ENCODE data around the gene CDAN1. TPM values are rescaled to one million over a fixed set of nuclear protein-coding genes. Genes with fewer than 3 reads are reported as not detected.
"Not testable (repeated sequence)": the region's sequence is repeated elsewhere in the genome, so short reads cannot be mapped to it uniquely, and the experiment has no call there.

CDAN1 gene
- total RNA-seq, 1 donor from 2014 or later: 29.7 TPM

- H3K9me3 Mint-ChIP-seq: no peaks in the 10 kb centered on the region
- H3K36me3 Mint-ChIP-seq (ENCODE audit: low read depth): peaks cover 9% of the 10 kb centered on the region
- peaks cover 9% of the 10 kb centered on the region for H3K4me1 Mint-ChIP-seq
- DNase-seq: no peak
- no peaks in the 10 kb centered on the region for H3K27me3 Mint-ChIP-seq
- no peak overlapping the region for H3K27ac Mint-ChIP-seq
- no peak overlapping the region for H3K4me3 Mint-ChIP-seq
- intact Hi-C loops (cut with micrococcal nuclease): no loop called here
Observed at GRCh38 chr15:42688301-42688700, 48.6 kb downstream of the CDAN1 start.

- Mint-ChIP-seq H3K36me3 (ENCODE audit: low read depth) (peaks cover 11% of the 10 kb centered on the region), H3K27me3 (no peaks in the 10 kb centered on the region), H3K4me3 (no peak overlapping the region), H3K27ac (no peak overlapping the region), H3K9me3 (no peaks in the 10 kb centered on the region), H3K4me1 (peaks cover 9% of the 10 kb centered on the region)
- no peak for DNase-seq
- intact Hi-C loops (cut with micrococcal nuclease): no loop called here
Observed at GRCh38 chr15:42687740-42688139, 49.2 kb downstream of the CDAN1 start.

- no peaks in the 10 kb centered on the region for H3K27me3 Mint-ChIP-seq
- peaks cover 7% of the 10 kb centered on the region for H3K4me1 Mint-ChIP-seq
- no peak overlapping the region for H3K27ac Mint-ChIP-seq
- intact Hi-C loops (cut with micrococcal nuclease): no loop called here
- no peaks in the 10 kb centered on the region for H3K9me3 Mint-ChIP-seq
- H3K4me3 Mint-ChIP-seq: no peak overlapping the region
- DNase-seq: no peak
- peaks cover 17% of the 10 kb centered on the region for H3K36me3 Mint-ChIP-seq (ENCODE audit: low read depth)
Observed at GRCh38 chr15:42686281-42686680, 50.6 kb downstream of the CDAN1 start.

- H3K27ac Mint-ChIP-seq: no peak overlapping the region
Observed at GRCh38 chr15:42681119-42681518, 55.8 kb downstream of the CDAN1 start.

GRCh38 chr15:42680142-42680482, 56.8 kb downstream of the CDAN1 start:
- Mint-ChIP-seq H3K36me3 (ENCODE audit: low read depth) (peaks cover 21% of the 10 kb centered on the region), H3K4me1 (peaks cover 14% of the 10 kb centered on the region)
- not testable (repeated sequence) for H3K4me3 Mint-ChIP-seq, H3K9me3 Mint-ChIP-seq, H3K27me3 Mint-ChIP-seq, H3K27ac Mint-ChIP-seq
- DNase-seq: peak; percentile 77
- intact Hi-C loops (cut with micrococcal nuclease): loop anchor here (1.0 kb wide), 1 partner anchor 30 kb away; no protein-coding TSS in a partner anchor

More at GRCh38 chr15:42681119-42681518, 55.8 kb downstream of the CDAN1 start:
- H3K9me3 Mint-ChIP-seq: no peaks in the 10 kb centered on the region
- H3K27me3 Mint-ChIP-seq: no peaks in the 10 kb centered on the region
- DNase-seq: no peak
- intact Hi-C loops (cut with micrococcal nuclease): no loop called here
- no peak overlapping the region for H3K4me3 Mint-ChIP-seq
- peaks cover 19% of the 10 kb centered on the region for H3K36me3 Mint-ChIP-seq (ENCODE audit: low read depth)
- H3K4me1 Mint-ChIP-seq: peaks cover 14% of the 10 kb centered on the region

GRCh38 chr15:42679285-42680141, 57.4 kb downstream of the CDAN1 start:
- Mint-ChIP-seq H3K4me3 (no peak overlapping the region), H3K27ac (peak overlapping the region; percentile 11)
- intact Hi-C loops (cut with micrococcal nuclease): loop anchor here (1.0 kb wide), 1 partner anchor 29 kb away; no protein-coding TSS in a partner anchor

GRCh38 chr15:42675021-42675420, 61.9 kb downstream of the CDAN1 start:
- intact Hi-C loops (cut with micrococcal nuclease): no loop called here
- Mint-ChIP-seq H3K36me3 (ENCODE audit: low read depth) (peaks cover 7% of the 10 kb centered on the region), H3K27me3 (no peaks in the 10 kb centered on the region), H3K9me3 (no peaks in the 10 kb centered on the region), H3K27ac (no peak overlapping the region), H3K4me3 (no peak overlapping the region), H3K4me1 (peaks cover 7% of the 10 kb centered on the region)
- DNase-seq: no peak

More at GRCh38 chr15:42679285-42680141, 57.4 kb downstream of the CDAN1 start:
- Mint-ChIP-seq H3K4me1 (peaks cover 14% of the 10 kb centered on the region), H3K27me3 (no peaks in the 10 kb centered on the region), H3K36me3 (ENCODE audit: low read depth) (peaks cover 23% of the 10 kb centered on the region), H3K9me3 (no peaks in the 10 kb centered on the region)
- DNase-seq: no peak

GRCh38 chr15:42674472-42674871, 62.5 kb downstream of the CDAN1 start:
- intact Hi-C loops (cut with micrococcal nuclease): no loop called here
- H3K27me3 Mint-ChIP-seq: no peaks in the 10 kb centered on the region
- no peak overlapping the region for H3K27ac Mint-ChIP-seq
- H3K4me3 Mint-ChIP-seq: no peak overlapping the region
- no peak for DNase-seq
- no peaks in the 10 kb centered on the region for H3K9me3 Mint-ChIP-seq
- H3K4me1 Mint-ChIP-seq: peaks cover 3% of the 10 kb centered on the region
- H3K36me3 Mint-ChIP-seq (ENCODE audit: low read depth): peaks cover 7% of the 10 kb centered on the region

Other genes with a start within 250 kb of the CDAN1 start
- 62.1 and 66.3 TPM in 2 replicates for gene ZNF106, start 246.0 kb downstream of the CDAN1 start, total RNA-seq
- gene SNAP23, start 241.5 kb downstream of the CDAN1 start, total RNA-seq: 74.0 and 84.5 TPM in 2 replicates
- 19.0 and 21.1 TPM in 2 replicates for gene LRRC57, start 188.3 kb downstream of the CDAN1 start, total RNA-seq
- gene HAUS2, start 188.3 kb downstream of the CDAN1 start, total RNA-seq: 41.1 and 48.0 TPM in 2 replicates
- gene STARD9, start 161.5 kb downstream of the CDAN1 start, total RNA-seq: 7.2 and 8.8 TPM in 2 replicates
- gene TTBK2, start 183.7 kb upstream of the CDAN1 start, total RNA-seq: 10.2 and 11.3 TPM in 2 replicates